ENCODE data around the gene ZSWIM1.

The ZSWIM1 gene

DNA sequence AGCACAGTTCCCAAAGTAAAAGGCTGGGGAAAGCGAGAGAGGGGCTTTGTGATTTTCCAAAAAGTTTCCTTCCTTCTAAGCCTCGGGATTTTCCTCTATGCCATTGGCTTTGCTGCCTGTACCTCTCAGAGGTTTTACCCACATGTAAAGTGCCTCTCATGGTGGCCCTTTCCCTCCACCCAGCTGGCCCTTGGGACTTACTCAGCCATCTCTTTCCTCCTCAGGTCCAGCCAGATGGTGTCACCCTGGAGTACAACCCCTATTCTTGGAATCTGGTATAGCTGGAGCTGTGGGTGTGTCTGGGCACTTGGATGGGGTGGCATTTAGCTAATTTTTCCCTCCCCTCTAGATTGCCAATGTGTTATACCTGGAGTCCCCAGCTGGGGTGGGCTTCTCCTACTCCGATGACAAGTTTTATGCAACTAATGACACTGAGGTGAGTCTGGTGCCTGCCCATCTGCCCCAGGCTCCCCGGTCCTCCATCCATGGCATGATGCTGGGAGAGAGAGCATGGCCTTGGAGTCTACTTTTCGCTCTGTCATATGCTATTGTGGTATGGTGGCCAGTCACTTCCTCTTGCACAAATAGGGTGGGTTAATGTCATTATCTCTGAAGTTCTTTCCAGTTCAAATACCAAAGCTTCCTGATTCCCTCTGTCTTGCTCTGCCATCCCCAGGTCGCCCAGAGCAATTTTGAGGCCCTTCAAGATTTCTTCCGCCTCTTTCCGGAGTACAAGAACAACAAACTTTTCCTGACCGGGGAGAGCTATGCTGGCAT is 11.2 kb downstream of the ZSWIM1 start:
- no peak for DNase-seq (ENCODE audit: low read depth)
- H3K4me3 ChIP-seq (ENCODE audit: control insufficient read depth, low read depth, low read length), result peak overlapping the region; percentile 73
- TF ChIP-seq, protein P1, sequence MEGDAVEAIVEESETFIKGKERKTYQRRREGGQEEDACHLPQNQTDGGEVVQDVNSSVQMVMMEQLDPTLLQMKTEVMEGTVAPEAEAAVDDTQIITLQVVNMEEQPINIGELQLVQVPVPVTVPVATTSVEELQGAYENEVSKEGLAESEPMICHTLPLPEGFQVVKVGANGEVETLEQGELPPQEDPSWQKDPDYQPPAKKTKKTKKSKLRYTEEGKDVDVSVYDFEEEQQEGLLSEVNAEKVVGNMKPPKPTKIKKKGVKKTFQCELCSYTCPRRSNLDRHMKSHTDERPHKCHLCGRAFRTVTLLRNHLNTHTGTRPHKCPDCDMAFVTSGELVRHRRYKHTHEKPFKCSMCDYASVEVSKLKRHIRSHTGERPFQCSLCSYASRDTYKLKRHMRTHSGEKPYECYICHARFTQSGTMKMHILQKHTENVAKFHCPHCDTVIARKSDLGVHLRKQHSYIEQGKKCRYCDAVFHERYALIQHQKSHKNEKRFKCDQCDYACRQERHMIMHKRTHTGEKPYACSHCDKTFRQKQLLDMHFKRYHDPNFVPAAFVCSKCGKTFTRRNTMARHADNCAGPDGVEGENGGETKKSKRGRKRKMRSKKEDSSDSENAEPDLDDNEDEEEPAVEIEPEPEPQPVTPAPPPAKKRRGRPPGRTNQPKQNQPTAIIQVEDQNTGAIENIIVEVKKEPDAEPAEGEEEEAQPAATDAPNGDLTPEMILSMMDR (conservative IDR thresholded peaks at IDR 0.05; ENCODE audit: control insufficient read depth, insufficient read depth, low read depth, low read length), result peak; percentile 18

DNA sequence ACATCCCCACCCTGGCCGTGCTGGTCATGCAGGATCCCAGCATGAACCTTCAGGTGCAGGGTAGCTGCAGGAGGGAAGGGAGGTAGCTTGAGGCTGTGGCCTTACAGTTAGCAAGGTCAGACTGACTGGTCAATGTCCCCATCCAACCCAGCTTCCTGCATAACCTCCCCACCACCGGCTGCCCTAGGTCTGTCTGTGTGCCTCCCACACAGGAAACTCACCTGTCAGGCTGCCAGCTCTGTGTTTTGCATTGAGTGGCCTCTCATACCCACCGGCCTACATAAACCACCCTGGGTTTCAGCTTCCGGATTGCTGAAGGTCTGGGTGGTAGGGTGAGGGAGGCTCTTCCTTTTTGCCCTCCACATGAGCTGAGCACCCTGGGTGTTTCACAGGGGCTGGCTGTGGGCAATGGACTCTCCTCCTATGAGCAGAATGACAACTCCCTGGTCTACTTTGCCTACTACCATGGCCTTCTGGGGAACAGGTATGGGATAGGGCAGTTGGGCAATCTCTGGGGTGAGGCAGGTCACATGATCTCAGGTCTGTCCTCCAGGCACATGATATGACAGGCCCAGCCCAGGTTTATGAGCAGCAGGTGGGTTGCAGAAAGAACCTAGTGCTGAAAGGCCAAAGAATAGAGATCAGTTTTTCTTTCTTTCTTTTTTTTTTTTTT is 11.9 kb downstream of the ZSWIM1 start:
- H3K4me3 ChIP-seq (ENCODE audit: control insufficient read depth, low read depth, low read length), result no peak overlapping the region
- TF ChIP-seq, protein P1 (conservative IDR thresholded peaks at IDR 0.05; ENCODE audit: control insufficient read depth, insufficient read depth, low read depth, low read length), result no peak
- no peak for DNase-seq (ENCODE audit: low read depth)

DNA sequence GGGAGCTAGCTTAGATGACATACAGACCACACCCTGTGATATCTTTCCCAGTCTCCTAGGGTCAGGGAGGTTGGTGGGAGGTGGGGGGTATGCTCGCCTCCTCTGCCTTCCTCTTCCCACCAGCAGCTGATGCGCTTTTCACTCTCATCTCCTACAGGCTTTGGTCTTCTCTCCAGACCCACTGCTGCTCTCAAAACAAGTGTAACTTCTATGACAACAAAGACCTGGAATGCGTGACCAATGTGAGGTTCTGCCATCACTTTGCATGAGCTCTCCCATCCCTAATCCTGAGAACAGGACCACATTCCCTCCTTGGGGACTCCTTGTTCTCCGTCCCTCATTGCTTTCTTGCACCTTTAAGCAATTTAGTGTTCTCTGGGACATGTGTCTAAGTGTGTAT is 12.8 kb downstream of the ZSWIM1 start:
- TF ChIP-seq, protein P1 (conservative IDR thresholded peaks at IDR 0.05; ENCODE audit: control insufficient read depth, insufficient read depth, low read depth, low read length), result no peak
- no peak overlapping the region for H3K4me3 ChIP-seq (ENCODE audit: control insufficient read depth, low read depth, low read length)
- no peak for DNase-seq (ENCODE audit: low read depth)

DNA sequence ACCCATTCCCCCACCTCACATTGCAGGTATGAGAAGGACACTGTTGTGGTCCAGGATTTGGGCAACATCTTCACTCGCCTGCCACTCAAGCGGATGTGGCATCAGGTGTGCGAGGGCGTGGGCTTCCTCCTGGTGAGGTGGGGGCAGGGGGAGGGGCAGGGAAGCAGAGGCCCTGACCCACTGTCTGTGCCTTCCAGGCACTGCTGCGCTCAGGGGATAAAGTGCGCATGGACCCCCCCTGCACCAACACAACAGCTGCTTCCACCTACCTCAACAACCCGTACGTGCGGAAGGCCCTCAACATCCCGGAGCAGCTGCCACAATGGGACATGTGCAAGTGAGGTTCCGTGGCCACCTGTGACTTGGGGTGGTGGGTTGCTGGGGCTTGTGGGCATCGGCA is 13.8 kb downstream of the ZSWIM1 start:
- no peak for DNase-seq (ENCODE audit: low read depth)
- TF ChIP-seq, protein P1 (conservative IDR thresholded peaks at IDR 0.05; ENCODE audit: control insufficient read depth, insufficient read depth, low read depth, low read length), result no peak
- no peak overlapping the region for H3K4me3 ChIP-seq (ENCODE audit: control insufficient read depth, low read depth, low read length)

DNA sequence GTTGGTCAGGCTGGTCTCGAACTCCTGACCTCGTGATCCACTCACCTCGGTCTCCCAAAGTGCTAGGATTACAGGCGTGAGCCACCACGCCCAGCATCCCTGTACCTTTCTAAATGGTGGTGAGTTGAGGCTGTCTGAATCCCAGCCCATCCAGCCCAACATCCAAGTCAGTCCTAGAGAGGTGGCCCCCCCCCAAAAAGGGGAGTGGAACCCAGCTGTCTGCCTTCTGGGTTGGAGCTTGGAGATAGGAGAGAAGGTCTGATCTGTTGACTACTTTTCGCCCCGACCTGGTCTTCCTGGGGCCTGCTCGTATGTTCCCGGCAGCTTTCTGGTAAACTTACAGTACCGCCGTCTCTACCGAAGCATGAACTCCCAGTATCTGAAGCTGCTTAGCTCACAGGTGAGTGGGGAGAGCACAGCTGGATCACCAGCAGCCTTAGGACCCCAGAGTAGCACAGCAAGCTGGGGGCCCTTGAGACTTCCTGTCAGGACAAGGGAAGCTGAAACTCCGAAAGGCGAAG is 15.7 kb downstream of the ZSWIM1 start:
- DNase-seq (ENCODE audit: low read depth), result no peak
- TF ChIP-seq, protein P1 (conservative IDR thresholded peaks at IDR 0.05; ENCODE audit: control insufficient read depth, insufficient read depth, low read depth, low read length), result no peak
- no peak overlapping the region for H3K4me3 ChIP-seq (ENCODE audit: control insufficient read depth, low read depth, low read length)

DNA sequence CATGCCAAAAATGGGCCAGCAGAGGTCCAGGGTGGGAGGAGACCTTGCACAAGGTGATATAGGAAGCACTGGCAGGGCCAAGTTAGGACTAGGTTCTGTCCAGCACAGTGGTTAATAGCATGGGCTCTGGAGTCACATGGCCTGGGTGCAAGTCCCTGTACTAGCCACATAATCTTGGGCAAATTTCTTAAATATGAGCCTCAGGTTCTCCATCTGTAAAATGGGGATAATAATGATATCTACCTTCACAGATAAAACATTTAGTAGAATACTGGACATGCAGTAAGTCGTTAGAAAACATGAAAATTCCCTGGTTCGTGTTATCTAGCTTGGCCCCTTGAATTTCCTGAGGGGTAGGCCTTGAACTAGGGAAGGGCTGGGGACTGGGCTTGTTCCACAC is 16.3 kb downstream of the ZSWIM1 start:
- DNase-seq (ENCODE audit: low read depth), result no peak
- TF ChIP-seq, protein P1 (conservative IDR thresholded peaks at IDR 0.05; ENCODE audit: control insufficient read depth, insufficient read depth, low read depth, low read length), result no peak
- H3K4me3 ChIP-seq (ENCODE audit: control insufficient read depth, low read depth, low read length), result no peak overlapping the region
